CD14-positive monocyte (primary cell): ENCODE data around the gene IPO4. TPM values are rescaled to one million over a fixed set of nuclear protein-coding genes. Genes with fewer than 3 reads are reported as not detected.
A peak's percentile ranks its signal among the peaks of the same experiment; 100 is the strongest.

Experiments used
- DNase-seq, 3 donors: peaks; one replicate each; pipeline ENCODE4 v3.0.0-alpha.2; 2011 to 2022
- H2AFZ ChIP-seq: 2 replicates; pipeline ENCODE4 v1.6.0; 2012; ENCODE audit warnings: mild to moderate bottlenecking, low read depth, low read length, inconsistent platforms; ENCODE audit not compliant: insufficient read depth, poor library complexity, severe bottlenecking
- H3K27ac ChIP-seq, 2 donors: 1 replicate in 1 of 2; 2 replicates in 1 of 2; pipeline ENCODE4 v1.5.1; 2012 to 2013; ENCODE audit warnings: low read length in 2 of 2, control low read depth in 1 of 2, inconsistent platforms in 1 of 2, low read depth in 1 of 2, mild to moderate bottlenecking in 1 of 2
- H3K27me3 ChIP-seq, 2 donors: one replicate each; pipeline versions ENCODE4 v1.6.0 to v1.6.1; 2011 to 2013; ENCODE audit warnings: low read length in 2 of 2; ENCODE audit not compliant: control insufficient read depth in 2 of 2, insufficient read depth in 2 of 2
- H3K36me3 ChIP-seq, 2 donors: replicated peaks in 1 of 2; 1 replicate in 1 of 2; 2 replicates in 1 of 2; pipeline versions ENCODE4 v1.5.1 to v1.6.1; 2012 to 2013; ENCODE audit warnings: low read length in 2 of 2, control low read depth in 1 of 2, inconsistent platforms in 1 of 2, mild to moderate bottlenecking in 1 of 2; ENCODE audit not compliant: insufficient read depth in 2 of 2, control insufficient read depth in 1 of 2
- H3K4me1 ChIP-seq, 2 donors: 1 replicate in 1 of 2; 2 replicates in 1 of 2; pipeline versions ENCODE4 v1.5.1 to v1.6.1; 2012 to 2013; ENCODE audit warnings: low read length in 2 of 2, control low read depth in 1 of 2, inconsistent platforms in 1 of 2, mild to moderate bottlenecking in 1 of 2, moderate library complexity in 1 of 2; ENCODE audit not compliant: insufficient read depth in 2 of 2, control insufficient read depth in 1 of 2
- H3K4me2 ChIP-seq: replicated peaks from 2 replicates; pipeline ENCODE3; 2012; ENCODE audit warnings: low read length, moderate library complexity, mild to moderate bottlenecking; ENCODE audit not compliant: poor library complexity, severe bottlenecking; ENCODE audit errors: extremely low read depth
- H3K4me3 ChIP-seq, 3 experiments: fragments of 200-600 bp in 1 of 3; sonication (generic) in 1 of 3; replicated peaks in 1 of 3; 1 replicate in 2 of 3; 2 replicates in 1 of 3; pipeline ENCODE4 v1.5.1; 2011 to 2013; ENCODE audit warnings: low read length in 3 of 3, mild to moderate bottlenecking in 3 of 3, control low read depth in 2 of 3, low read depth in 2 of 3, inconsistent platforms in 1 of 3, moderate library complexity in 1 of 3
- H3K79me2 ChIP-seq: 2 replicates; pipeline ENCODE4 v1.6.0; 2012; ENCODE audit warnings: mild to moderate bottlenecking, control low read depth, inconsistent platforms, low read length, moderate library complexity; ENCODE audit not compliant: insufficient read depth
- H3K9ac ChIP-seq: 2 replicates; pipeline ENCODE4 v1.6.0; 2017; ENCODE audit warnings: low read length, mild to moderate bottlenecking; ENCODE audit not compliant: insufficient read depth, poor library complexity, severe bottlenecking
- H3K9me3 ChIP-seq, 2 donors: replicated peaks in 1 of 2; 1 replicate in 1 of 2; 2 replicates in 1 of 2; pipeline versions ENCODE4 v1.5.1 to v1.6.1; 2012 to 2013; ENCODE audit warnings: low read length in 2 of 2, control low read depth in 1 of 2; ENCODE audit not compliant: control insufficient read depth in 1 of 2, insufficient read depth in 1 of 2
- H4K20me1 ChIP-seq: 2 replicates; pipeline ENCODE4 v1.6.0; 2012; ENCODE audit warnings: mild to moderate bottlenecking, low read length, control low read depth, moderate library complexity; ENCODE audit not compliant: insufficient read depth
- H3K27ac Mint-ChIP-seq, 7 donors: one replicate each; pipeline ENCODE4 v1.8.0; 2020; ENCODE audit warnings: mild to moderate bottlenecking in 7 of 7, mixed read lengths in 7 of 7, moderate library complexity in 6 of 7, inconsistent platforms in 2 of 7
- H3K27me3 Mint-ChIP-seq, 3 donors: one replicate each; pipeline ENCODE4 v1.8.0; 2021 to 2022; ENCODE audit warnings: low read depth in 3 of 3, mild to moderate bottlenecking in 3 of 3, mixed read lengths in 3 of 3, moderate library complexity in 3 of 3, inconsistent platforms in 1 of 3
- H3K36me3 Mint-ChIP-seq, 2 donors: one replicate each; pipeline ENCODE4 v1.8.0; 2020; ENCODE audit warnings: mixed read lengths in 2 of 2, inconsistent platforms in 1 of 2, mild to moderate bottlenecking in 1 of 2
- H3K4me1 Mint-ChIP-seq: one replicate; pipeline ENCODE4 v1.8.0; 2020; ENCODE audit warnings: mild to moderate bottlenecking, mixed read lengths
- H3K4me3 Mint-ChIP-seq, 2 donors: one replicate each; pipeline ENCODE4 v1.8.0; 2020; ENCODE audit warnings: mild to moderate bottlenecking in 2 of 2, mixed read lengths in 2 of 2, moderate library complexity in 1 of 2
- H3K9me3 Mint-ChIP-seq, 7 donors: one replicate each; pipeline ENCODE4 v1.8.0; 2020 to 2022; ENCODE audit warnings: mixed read lengths in 7 of 7, mild to moderate bottlenecking in 6 of 7, moderate library complexity in 6 of 7, inconsistent platforms in 2 of 7
- CTCF ChIP-seq: fragments of 200-600 bp; IDR thresholded peaks from one replicate; pipeline ENCODE4 v1.8.0; 2022; ENCODE audit warnings: antibody characterized with exemption, mild to moderate bottlenecking
- WGBS: methylation state at CpG from one replicate; pipeline ENCODE4 v1.1.5; 2013; ENCODE audit warnings: missing lambda C conversion rate; ENCODE audit not compliant: insufficient coverage; 5-methylcytosine and 5-hydroxymethylcytosine counted together
- intact Hi-C, 2 donors: fragments of 100-400 bp; cut with micrococcal nuclease; formaldehyde crosslinking; loops; one replicate each; pipeline versions ENCODE4 v1.15.0 to v1.15.1; 2023
- polyA plus RNA-seq, 3 donors: library from polyadenylated mRNA; depleted of rRNA in 1 of 3; unstranded in 2 of 3; stranded (reverse) in 1 of 3; fragments of 300-500 nt in 2 of 3; fragments of >200 nt in 1 of 3; fragmentation: Illumina TruSeq in 2 of 3; gene quantifications; 1 replicate in 2 of 3; 2 replicates in 1 of 3; pipeline ENCODE4 v1.2.3, GENCODE V29; 2012 to 2021

Gene IPO4
- polyA plus RNA-seq, 3 donors, result 4.1 to 14.2 (median 4.3) TPM

GRCh38 chr14:24144451-24144850 is 44.2 kb downstream of the IPO4 start:
- Histone ChIP-seq H3K4me2 (peak overlapping the region; percentile 98), H4K20me1 (peaks cover 53% of the 10 kb centered on the region), H3K27ac (peak overlapping the region in 1 of 2 donors; percentile 84), H3K9ac (no peak overlapping the region), H3K4me1 (peaks cover 46 to 62% of the 10 kb centered on the region in 2 donors), H3K4me3 (peak overlapping the region in 1 of 3 experiments; percentile 100), H3K27me3 (no peaks in the 10 kb centered on the region), H3K9me3 (no peaks in the 10 kb centered on the region), H2AFZ (no peak overlapping the region), H3K79me2 (peaks cover 70% of the 10 kb centered on the region), H3K36me3 (peaks cover 25 to 38% of the 10 kb centered on the region in 2 donors)
- H3K9me3 Mint-ChIP-seq, result no peaks in the 10 kb centered on the region
- H3K27ac Mint-ChIP-seq, result peak overlapping the region in 1 of 7 donors; percentile 63
- peaks cover 39 to 43% of the 10 kb centered on the region in 2 donors for H3K36me3 Mint-ChIP-seq
- H3K4me1 Mint-ChIP-seq, result peaks cover 58% of the 10 kb centered on the region
- WGBS, result no CpG with 5 or more reads among the region's 1 CpG
- no peak for DNase-seq
- H3K27me3 Mint-ChIP-seq, result peaks cover 0 to 2% (median 1%) of the 10 kb centered on the region in 3 donors
- TF ChIP-seq CTCF, result no peak
- no peak overlapping the region for H3K4me3 Mint-ChIP-seq
- intact Hi-C loops, result no loop called here

- peaks cover 56% of the 10 kb centered on the region for H4K20me1 ChIP-seq
- no peak overlapping the region for H3K27ac ChIP-seq
- H3K9me3 Mint-ChIP-seq, result no peaks in the 10 kb centered on the region
- H3K4me1 ChIP-seq, result peaks cover 44 to 58% of the 10 kb centered on the region in 2 donors
- peaks cover 70% of the 10 kb centered on the region for H3K79me2 ChIP-seq
- H3K4me1 Mint-ChIP-seq, result peaks cover 59% of the 10 kb centered on the region
- peaks cover 0 to 2% (median 1%) of the 10 kb centered on the region in 3 donors for H3K27me3 Mint-ChIP-seq
- H3K36me3 Mint-ChIP-seq, result peaks cover 39 to 43% of the 10 kb centered on the region in 2 donors
- H3K9me3 ChIP-seq, result no peaks in the 10 kb centered on the region
- H3K4me3 Mint-ChIP-seq, result no peak overlapping the region
- no peak overlapping the region for H3K4me2 ChIP-seq
- peak overlapping the region in 5 of 7 donors; percentile 24 to 66 (median 35) for H3K27ac Mint-ChIP-seq
- H3K36me3 ChIP-seq, result peaks cover 28 to 38% of the 10 kb centered on the region in 2 donors
- TF ChIP-seq CTCF, result no peak
- no peak overlapping the region for H2AFZ ChIP-seq
- no peak overlapping the region for H3K4me3 ChIP-seq
- no CpG with 5 or more reads among the region's 2 CpGs for WGBS
- DNase-seq, result no peak
- H3K9ac ChIP-seq, result no peak overlapping the region
- no peaks in the 10 kb centered on the region for H3K27me3 ChIP-seq
- intact Hi-C loops, result no loop called here
Observed at GRCh38 chr14:24143511-24143910, 45.1 kb downstream of the IPO4 start.
